Measurements from ENCODE around the gene SOS1. TPM values are rescaled to one million over a fixed set of nuclear protein-coding genes. Genes with fewer than 3 reads are reported as not detected.
"Not testable (repeated sequence)": the region's sequence is repeated elsewhere in the genome, so short reads cannot be mapped to it uniquely, and the experiment has no call there.

Gene SOS1
- total RNA-seq, 4 donors from 2014 or later: 13.3 to 107 (median 40.8) TPM

GRCh38 chr2:39059366-39059952, 61.4 kb downstream of the SOS1 start:
- H3K4me1 ChIP-seq: no peaks in the 10 kb centered on the region
- intact Hi-C loops (cut with DNase I; ENCODE audit: low total_unique reads): loop anchor here (5.0 kb wide), 1 partner anchor 168 kb away; no protein-coding TSS in a partner anchor
- no peak overlapping the region for H3K4me3 ChIP-seq
- H3K36me3 ChIP-seq: no peaks in the 10 kb centered on the region
- no peak for DNase-seq
- TF ChIP-seq CTCF (IDR thresholded peaks at IDR 0.05): peak; percentile 58 to 77 (median 64)
- TF ChIP-seq POLR2A (IDR thresholded peaks at IDR 0.05): no peak
- no peak overlapping the region for H3K27ac ChIP-seq
- no peaks in the 10 kb centered on the region for H3K27me3 ChIP-seq
- H3K9me3 ChIP-seq: no peaks in the 10 kb centered on the region

DNA sequence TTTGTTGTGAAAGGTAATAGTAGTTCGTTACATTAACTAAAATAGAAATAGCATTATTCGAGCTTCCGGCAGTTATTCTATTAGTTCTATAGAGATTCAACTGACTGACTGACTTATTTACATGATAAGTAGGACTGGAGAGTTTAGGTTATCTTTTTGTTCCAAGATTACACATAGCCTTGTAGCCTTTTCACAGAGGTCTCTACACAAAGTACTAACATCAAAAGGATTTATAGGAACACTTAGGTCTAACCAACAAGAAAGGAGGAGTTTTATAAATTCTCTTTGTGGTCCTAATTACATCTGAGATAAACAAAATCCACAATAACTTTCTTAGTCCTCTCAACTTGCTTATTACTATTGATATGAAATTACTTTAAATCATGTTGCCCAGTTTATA, 62.8 kb downstream of the SOS1 start:
- Histone ChIP-seq H3K36me3 (no peaks in the 10 kb centered on the region), H3K9me3 (no peaks in the 10 kb centered on the region), H3K27ac (no peak overlapping the region), H3K4me3 (no peak overlapping the region), H3K27me3 (no peaks in the 10 kb centered on the region), H3K4me1 (no peaks in the 10 kb centered on the region)
- no peak for DNase-seq
- intact Hi-C loops (cut with DNase I; ENCODE audit: low total_unique reads): loop anchor here (5.0 kb wide), 1 partner anchor 169 kb away; no protein-coding TSS in a partner anchor
- TF ChIP-seq CTCF (IDR thresholded peaks at IDR 0.05) (no peak), POLR2A (IDR thresholded peaks at IDR 0.05) (no peak)

DNA sequence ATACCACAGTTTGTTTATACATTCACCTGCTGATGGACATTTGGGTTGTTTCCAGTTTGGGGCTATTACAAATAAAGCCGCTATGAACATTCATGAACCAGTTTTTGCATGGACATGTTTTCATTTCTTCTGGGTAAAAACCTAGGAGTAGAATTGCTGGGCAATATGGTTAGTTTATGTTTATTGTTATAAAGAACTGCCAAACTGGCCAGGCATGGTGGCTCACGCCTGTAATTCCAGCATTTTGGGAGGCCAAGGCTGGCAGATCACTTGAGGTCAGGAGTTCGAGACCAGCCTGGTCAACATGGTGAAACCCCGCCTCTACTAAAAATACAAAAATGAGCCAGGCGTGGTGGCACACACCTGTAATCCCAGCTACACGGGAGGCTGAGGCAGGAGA, 68.2 kb downstream of the SOS1 start:
- H3K36me3 ChIP-seq; H3K4me1 ChIP-seq; H3K9me3 ChIP-seq; H3K27me3 ChIP-seq; H3K4me3 ChIP-seq; H3K27ac ChIP-seq; DNase-seq; intact Hi-C loops (cut with DNase I; ENCODE audit: low total_unique reads): not testable (repeated sequence)

- no peaks in the 10 kb centered on the region for H3K27me3 ChIP-seq
- H3K36me3 ChIP-seq: no peaks in the 10 kb centered on the region
- TF ChIP-seq CTCF (IDR thresholded peaks at IDR 0.05): no peak
- no peak for TF ChIP-seq POLR2A (IDR thresholded peaks at IDR 0.05)
- DNase-seq: no peak
- no peaks in the 10 kb centered on the region for H3K4me1 ChIP-seq
- H3K9me3 ChIP-seq: no peaks in the 10 kb centered on the region
- H3K4me3 ChIP-seq: no peak overlapping the region
- no peak overlapping the region for H3K27ac ChIP-seq
- intact Hi-C loops (cut with DNase I; ENCODE audit: low total_unique reads): no loop called here
Observed at GRCh38 chr2:39050109-39050508, 70.7 kb downstream of the SOS1 start.

DNA sequence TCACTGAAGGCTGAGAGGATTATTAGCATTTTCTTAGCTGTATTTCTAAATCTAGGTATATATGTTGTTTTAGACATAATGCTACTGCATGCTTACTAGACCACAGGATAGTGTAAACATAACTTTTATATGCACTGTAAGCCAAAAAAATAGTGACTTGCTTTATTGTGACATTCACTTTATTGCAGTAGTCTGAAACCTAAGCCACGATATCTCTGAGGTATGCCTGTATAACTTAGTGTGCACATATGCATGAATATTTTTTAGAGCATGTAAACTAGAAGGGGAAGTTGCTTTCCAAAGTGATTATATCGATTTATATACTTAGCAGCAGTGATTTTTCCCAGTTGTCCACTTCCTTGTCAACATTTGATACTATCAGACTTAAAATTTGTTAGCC, 81.8 kb downstream of the SOS1 start:
- H3K27ac ChIP-seq: no peak overlapping the region
- no peak overlapping the region for H3K4me3 ChIP-seq
- intact Hi-C loops (cut with DNase I; ENCODE audit: low total_unique reads): no loop called here
- no peaks in the 10 kb centered on the region for H3K27me3 ChIP-seq
- no peaks in the 10 kb centered on the region for H3K4me1 ChIP-seq
- no peaks in the 10 kb centered on the region for H3K9me3 ChIP-seq
- DNase-seq: no peak
- TF ChIP-seq CTCF (IDR thresholded peaks at IDR 0.05): no peak
- no peak for TF ChIP-seq POLR2A (IDR thresholded peaks at IDR 0.05)
- H3K36me3 ChIP-seq: no peaks in the 10 kb centered on the region

GRCh38 chr2:39033980-39034379, 86.9 kb downstream of the SOS1 start:
- H3K4me1 ChIP-seq: no peaks in the 10 kb centered on the region
- H3K36me3 ChIP-seq: no peaks in the 10 kb centered on the region
- no peak for TF ChIP-seq CTCF (IDR thresholded peaks at IDR 0.05)
- no peak for TF ChIP-seq POLR2A (IDR thresholded peaks at IDR 0.05)
- intact Hi-C loops (cut with DNase I; ENCODE audit: low total_unique reads): no loop called here
- no peaks in the 10 kb centered on the region for H3K9me3 ChIP-seq
- DNase-seq: no peak
- H3K4me3 ChIP-seq: no peak overlapping the region
- no peaks in the 10 kb centered on the region for H3K27me3 ChIP-seq
- H3K27ac ChIP-seq: no peak overlapping the region

All from uterus (tissue), 4 donors.